Effector memory CD4-positive, alpha-beta T cell (primary cell): ENCODE data around the gene SLC1A2.

Experiments used
- DNase-seq, 3 donors: peaks; one replicate each; pipeline ENCODE4 v3.0.0-alpha.2; 2020
- H3K27ac ChIP-seq: 2 replicates; pipeline ENCODE4 v1.7.0; 2013; ENCODE audit warnings: mild to moderate bottlenecking, low read length, moderate library complexity; ENCODE audit not compliant: insufficient read depth, poor library complexity, severe bottlenecking
- H3K27me3 ChIP-seq: replicated peaks from 2 replicates; pipeline ENCODE4 v1.7.0; 2013; ENCODE audit warnings: mild to moderate bottlenecking, low read length; ENCODE audit not compliant: insufficient read depth, control insufficient read depth, poor library complexity, severe bottlenecking
- H3K36me3 ChIP-seq: 2 replicates; pipeline ENCODE4 v1.7.0; 2013; ENCODE audit warnings: mild to moderate bottlenecking, low read length, moderate library complexity; ENCODE audit not compliant: control insufficient read depth, insufficient read depth
- H3K4me1 ChIP-seq: 2 replicates; pipeline ENCODE4 v1.7.0; 2013; ENCODE audit warnings: low read length, mild to moderate bottlenecking; ENCODE audit not compliant: control insufficient read depth, insufficient read depth, poor library complexity, severe bottlenecking
- H3K4me3 ChIP-seq: 2 replicates; pipeline ENCODE4 v1.7.0; 2013; ENCODE audit warnings: low read length, low read depth, mild to moderate bottlenecking; ENCODE audit not compliant: insufficient read depth, poor library complexity, severe bottlenecking
- H3K9me3 ChIP-seq: 2 replicates; pipeline ENCODE4 v1.7.0; 2013; ENCODE audit warnings: mild to moderate bottlenecking, low read length, moderate library complexity; ENCODE audit not compliant: control insufficient read depth

SLC1A2 gene

DNA sequence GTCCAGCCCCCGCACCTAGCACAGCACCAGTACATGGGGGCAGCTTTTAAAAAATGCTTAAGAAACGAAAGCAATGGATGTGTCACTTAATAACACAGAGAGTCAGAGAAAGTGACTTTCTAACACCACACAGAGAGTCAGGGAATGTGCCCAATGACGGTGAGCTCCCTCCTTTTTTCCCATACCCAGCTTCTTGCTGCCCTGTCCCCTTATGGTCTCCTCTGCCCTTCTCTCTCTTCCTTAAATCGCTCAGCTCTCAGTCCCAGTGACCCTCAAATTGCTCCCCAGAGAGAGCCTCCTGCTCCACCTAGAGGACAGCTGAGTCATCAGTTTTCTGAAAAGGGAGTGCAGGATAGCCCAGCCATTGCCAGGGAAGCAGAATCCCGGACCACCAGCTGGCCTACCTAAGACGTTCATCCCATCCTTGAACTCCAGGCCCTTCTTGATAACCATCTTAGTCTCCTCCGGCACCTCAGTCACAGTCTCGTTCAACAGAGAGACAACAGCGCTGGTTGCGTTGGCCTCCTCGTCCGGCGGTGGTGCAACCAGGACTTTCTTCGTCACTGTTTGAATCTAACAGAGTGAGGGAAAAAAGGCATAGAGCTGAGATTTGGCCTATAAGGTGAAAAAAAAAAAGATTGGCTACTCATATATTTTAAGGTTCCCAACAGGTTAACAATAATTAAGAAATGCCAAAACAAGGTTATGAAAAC lies 113.5 kb downstream of the SLC1A2 start:
- no peaks in the 10 kb centered on the region for H3K36me3 ChIP-seq
- no peaks in the 10 kb centered on the region for H3K9me3 ChIP-seq
- no peak overlapping the region for H3K4me3 ChIP-seq
- H3K27ac ChIP-seq = no peak overlapping the region
- H3K27me3 ChIP-seq = no peaks in the 10 kb centered on the region
- peak; percentile 1 to 20 (median 3) for DNase-seq
- H3K4me1 ChIP-seq = peaks cover 8% of the 10 kb centered on the region

DNA sequence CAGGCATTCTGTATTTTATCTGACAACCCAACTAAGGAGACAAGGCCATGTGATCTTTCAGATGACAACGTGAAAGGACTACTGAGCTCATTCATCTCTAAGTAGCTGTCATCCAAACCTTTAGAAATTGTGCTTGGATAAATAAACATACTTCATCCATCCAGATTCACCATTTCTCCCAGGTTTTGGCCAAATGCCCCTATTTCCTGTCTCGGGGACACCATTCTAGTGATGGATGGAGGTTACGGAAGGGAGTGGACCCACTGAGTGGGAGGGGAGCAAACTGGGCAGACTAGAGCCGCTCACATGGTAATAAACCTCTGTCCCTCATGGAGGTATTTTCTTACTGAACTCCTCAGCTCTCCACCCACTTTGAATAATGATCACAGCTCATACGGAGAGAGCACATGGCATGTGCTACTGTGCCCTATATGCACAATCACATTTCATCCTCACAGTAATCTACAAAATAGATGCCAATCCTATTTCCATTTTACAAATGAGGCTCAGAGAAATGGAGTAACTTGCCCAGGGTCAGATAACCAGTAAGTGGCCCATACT lies 114.4 kb downstream of the SLC1A2 start:
- H3K9me3 ChIP-seq = no peaks in the 10 kb centered on the region
- peaks cover 8% of the 10 kb centered on the region for H3K4me1 ChIP-seq
- no peaks in the 10 kb centered on the region for H3K36me3 ChIP-seq
- no peak overlapping the region for H3K27ac ChIP-seq
- no peaks in the 10 kb centered on the region for H3K27me3 ChIP-seq
- DNase-seq = no peak
- no peak overlapping the region for H3K4me3 ChIP-seq

DNA sequence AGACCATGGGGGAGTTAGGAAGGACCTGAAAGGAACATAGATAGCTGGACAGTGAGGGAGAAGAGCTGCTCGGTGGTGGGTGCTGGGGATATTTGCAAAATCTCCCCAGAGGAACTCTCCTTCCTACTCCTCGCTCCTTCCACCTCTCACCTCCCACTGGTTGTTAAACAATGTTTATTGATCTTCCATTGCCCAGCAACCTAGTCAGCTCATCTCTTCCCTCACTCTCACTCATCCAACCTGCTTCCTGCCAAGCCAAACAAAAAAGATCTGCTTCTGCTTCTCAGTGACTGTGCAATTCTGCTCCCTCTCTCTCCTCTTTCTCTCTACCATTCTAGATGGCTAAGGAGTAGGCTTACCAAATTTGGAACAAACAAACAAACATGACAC lies 115.0 kb downstream of the SLC1A2 start:
- DNase-seq = no peak
- H3K36me3 ChIP-seq = no peaks in the 10 kb centered on the region
- H3K4me3 ChIP-seq = no peak overlapping the region
- H3K4me1 ChIP-seq = peaks cover 8% of the 10 kb centered on the region
- H3K27ac ChIP-seq = no peak overlapping the region
- no peaks in the 10 kb centered on the region for H3K9me3 ChIP-seq
- H3K27me3 ChIP-seq = no peaks in the 10 kb centered on the region

DNA sequence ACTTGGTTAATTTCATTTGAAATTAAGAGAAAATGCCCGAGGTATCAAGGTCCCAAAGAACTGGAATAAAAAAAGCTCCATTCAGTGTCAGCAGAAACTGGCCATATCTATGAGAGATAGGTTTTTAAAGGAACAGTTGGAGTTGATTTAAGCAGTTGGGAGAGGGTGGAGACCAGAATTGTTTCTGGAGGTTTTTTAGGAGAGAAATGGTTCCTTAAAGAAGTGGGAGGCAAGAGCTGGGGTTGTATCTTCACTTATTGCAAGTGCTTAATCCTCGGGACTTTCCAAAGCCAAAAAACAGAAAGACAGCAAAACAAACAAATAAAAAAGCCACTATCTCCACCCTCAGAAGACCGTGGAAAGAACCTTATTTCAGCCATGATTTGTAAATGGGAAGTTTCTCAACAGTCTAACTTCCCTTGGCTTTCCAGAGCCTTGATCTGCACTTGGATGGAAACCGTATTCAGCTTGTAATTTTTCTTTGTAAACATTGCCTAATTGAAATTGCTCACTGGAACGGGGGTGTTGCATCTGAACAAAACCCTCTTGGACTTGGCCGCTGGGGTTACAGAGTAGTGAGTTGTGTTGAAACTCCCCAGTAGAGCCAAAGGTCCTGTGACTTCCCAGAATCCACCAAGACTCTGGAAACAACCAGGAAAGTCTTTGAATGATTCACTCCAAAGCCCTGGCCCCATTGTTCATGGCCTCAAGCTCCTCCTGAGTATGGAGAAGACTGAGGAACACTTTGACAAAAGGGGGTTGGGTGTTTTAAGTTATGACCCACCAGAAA lies 115.6 kb downstream of the SLC1A2 start:
- no peak for DNase-seq
- no peak overlapping the region for H3K4me3 ChIP-seq
- H3K36me3 ChIP-seq = no peaks in the 10 kb centered on the region
- H3K27ac ChIP-seq = no peak overlapping the region
- H3K4me1 ChIP-seq = peaks cover 8% of the 10 kb centered on the region
- H3K27me3 ChIP-seq = no peaks in the 10 kb centered on the region
- no peaks in the 10 kb centered on the region for H3K9me3 ChIP-seq

DNA sequence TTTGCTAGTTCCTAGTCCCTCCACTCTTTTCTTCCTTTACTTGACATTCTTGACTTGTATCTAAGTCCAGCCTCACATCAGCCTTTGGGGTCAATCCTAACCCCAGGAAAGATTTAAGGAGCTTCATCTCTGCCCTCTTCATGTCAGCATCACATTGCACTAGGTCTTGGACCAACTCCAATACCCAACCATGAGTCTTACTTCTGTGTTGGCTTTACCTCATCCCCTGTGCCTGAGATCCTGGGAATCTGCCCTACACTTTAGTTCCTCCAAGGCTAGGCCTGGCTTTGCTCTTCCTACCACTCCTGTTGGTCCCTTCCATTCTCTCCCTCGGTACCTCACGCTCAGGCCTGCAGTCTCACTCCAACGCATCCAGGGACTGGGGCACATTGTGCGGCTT lies 117.0 kb downstream of the SLC1A2 start:
- Histone ChIP-seq H3K9me3 (no peaks in the 10 kb centered on the region), H3K27ac (no peak overlapping the region), H3K4me3 (no peak overlapping the region), H3K27me3 (no peaks in the 10 kb centered on the region), H3K4me1 (peaks cover 8% of the 10 kb centered on the region), H3K36me3 (no peaks in the 10 kb centered on the region)
- DNase-seq = no peak

DNA sequence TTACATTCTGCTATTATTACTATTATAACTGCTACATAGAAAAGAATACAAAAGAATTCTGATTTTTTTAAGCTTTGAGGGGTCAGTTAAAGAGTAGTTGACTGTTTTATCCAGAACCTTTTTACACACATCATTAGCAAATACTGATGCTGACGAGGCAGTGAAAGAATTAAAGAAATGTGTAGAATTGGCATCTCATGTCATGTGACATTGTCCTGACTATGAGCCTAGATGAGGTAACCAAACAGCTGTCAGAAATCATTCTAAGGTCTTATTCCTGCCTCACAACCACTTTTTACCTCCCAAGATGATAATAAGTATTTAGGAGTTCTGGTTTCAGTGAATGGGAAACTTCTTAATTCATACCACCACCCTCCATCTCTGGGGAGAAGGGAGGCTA lies 121.0 kb downstream of the SLC1A2 start:
- DNase-seq = no peak
- Histone ChIP-seq H3K36me3 (no peaks in the 10 kb centered on the region), H3K4me1 (no peaks in the 10 kb centered on the region)

DNA sequence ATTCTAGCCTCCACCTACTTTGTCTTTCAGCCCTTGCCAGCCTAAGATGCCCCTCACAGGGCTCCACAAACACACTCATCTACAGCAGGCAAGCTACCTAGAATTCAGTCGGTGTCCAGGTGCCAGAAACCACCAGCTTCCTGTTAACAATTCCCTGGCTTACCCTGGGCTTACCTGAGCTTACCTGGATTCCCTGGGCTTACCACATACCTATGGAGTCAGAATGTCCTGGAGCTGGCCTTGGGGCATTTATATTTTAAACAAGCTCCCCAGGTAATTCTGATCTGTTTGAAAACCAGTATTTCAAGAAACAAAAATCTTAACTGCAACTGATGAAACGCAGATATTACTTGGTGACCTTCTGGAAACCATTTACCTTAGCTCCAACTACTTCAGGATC lies 123.6 kb downstream of the SLC1A2 start:
- H3K9me3 ChIP-seq = no peaks in the 10 kb centered on the region
- H3K27me3 ChIP-seq = no peaks in the 10 kb centered on the region
- DNase-seq = no peak
- no peaks in the 10 kb centered on the region for H3K4me1 ChIP-seq
- H3K27ac ChIP-seq = no peak overlapping the region
- no peak overlapping the region for H3K4me3 ChIP-seq
- H3K36me3 ChIP-seq = no peaks in the 10 kb centered on the region

More for the DNA sequence above, 121.0 kb downstream of the SLC1A2 start:
- Histone ChIP-seq H3K9me3 (no peaks in the 10 kb centered on the region), H3K27ac (no peak overlapping the region), H3K27me3 (no peaks in the 10 kb centered on the region), H3K4me3 (no peak overlapping the region)

DNA sequence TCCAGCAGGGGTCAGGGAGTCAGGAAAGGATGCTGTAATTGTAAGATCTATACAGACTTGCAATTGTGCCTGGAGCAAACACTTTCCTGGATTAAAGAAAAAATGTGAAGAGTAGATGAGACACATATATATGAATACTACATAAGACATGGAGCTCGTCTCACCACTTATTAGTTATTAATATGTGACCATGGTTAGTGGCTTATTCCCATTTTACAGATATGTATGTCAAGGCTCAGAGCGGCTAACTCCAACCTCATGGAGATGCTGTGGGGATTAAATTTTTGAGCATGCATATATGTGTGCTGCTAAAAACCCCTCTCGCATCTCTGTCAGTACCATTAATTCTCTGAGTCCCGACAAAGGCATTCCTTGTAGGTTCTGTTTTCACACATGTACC lies 125.7 kb downstream of the SLC1A2 start:
- Histone ChIP-seq H3K4me1 (no peaks in the 10 kb centered on the region), H3K36me3 (no peaks in the 10 kb centered on the region), H3K4me3 (no peak overlapping the region), H3K9me3 (no peaks in the 10 kb centered on the region), H3K27ac (no peak overlapping the region), H3K27me3 (no peaks in the 10 kb centered on the region)
- DNase-seq = no peak

DNA sequence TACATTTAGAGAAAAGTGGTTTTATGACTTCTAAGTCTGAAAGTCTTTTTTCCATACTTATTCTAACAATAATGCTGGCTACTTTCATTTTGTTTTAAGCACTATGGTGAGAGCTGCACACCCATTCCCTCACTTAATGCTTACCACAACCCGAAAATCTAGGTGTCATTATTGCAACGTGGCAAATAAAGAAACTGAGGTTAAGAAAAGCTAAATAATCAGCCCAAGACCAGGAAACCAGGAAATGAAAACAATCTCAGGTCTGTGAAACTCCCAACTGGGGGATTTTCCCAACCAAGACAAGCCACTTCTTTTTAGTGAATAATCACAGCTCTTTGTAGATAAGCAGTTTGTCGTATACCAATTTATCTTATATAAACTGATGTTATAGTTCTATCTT lies 126.3 kb downstream of the SLC1A2 start:
- no peaks in the 10 kb centered on the region for H3K36me3 ChIP-seq
- DNase-seq = no peak
- H3K4me3 ChIP-seq = no peak overlapping the region
- H3K27ac ChIP-seq = no peak overlapping the region
- no peaks in the 10 kb centered on the region for H3K4me1 ChIP-seq
- no peaks in the 10 kb centered on the region for H3K9me3 ChIP-seq
- no peaks in the 10 kb centered on the region for H3K27me3 ChIP-seq

DNA sequence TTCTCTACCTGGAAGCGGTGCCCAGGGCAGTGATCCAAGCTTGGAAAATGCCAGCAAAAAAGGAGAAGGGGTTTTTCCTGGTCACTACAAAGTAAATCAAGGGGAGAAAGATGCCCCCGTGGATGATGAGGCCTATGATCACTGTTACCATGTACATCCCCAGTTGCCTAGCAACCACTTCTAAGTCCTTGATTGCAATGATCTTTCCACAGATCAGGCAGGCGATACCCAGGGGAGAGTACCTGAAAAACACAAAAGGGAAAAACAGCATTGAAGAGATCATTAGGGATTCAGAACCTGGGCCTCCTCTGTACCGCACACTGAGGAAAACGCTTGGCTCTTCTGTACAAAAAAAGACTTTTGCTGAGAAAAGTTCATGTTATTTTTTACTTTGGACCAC lies 127.1 kb downstream of the SLC1A2 start:
- DNase-seq = no peak
- Histone ChIP-seq H3K36me3 (no peaks in the 10 kb centered on the region), H3K9me3 (no peaks in the 10 kb centered on the region), H3K4me1 (no peaks in the 10 kb centered on the region), H3K27ac (no peak overlapping the region), H3K4me3 (no peak overlapping the region), H3K27me3 (no peaks in the 10 kb centered on the region)
